ENCODE measurements around the gene CLK4.
A peak's percentile ranks its signal among the peaks of the same experiment; 100 is the strongest.

CLK4 gene

GRCh38 chr5:178626484-178627258, at the start of gene CLK4:
CLK4 (minus strand) TSS chr5:178627050; CDS start chr5:178623416, 3,634 bp downstream.
- DNase-seq = peak; percentile 93
- no peaks in the 10 kb centered on the region for H3K27me3 Mint-ChIP-seq (ENCODE audit: low read depth, poor library complexity)
- H3K9me3 Mint-ChIP-seq = peaks cover 8% of the 10 kb centered on the region
- H3K27ac Mint-ChIP-seq = peak within 1 kb of the TSS; percentile 100
- H3K4me1 Mint-ChIP-seq = peaks cover 55% of the 10 kb centered on the region
- H3K4me3 Mint-ChIP-seq = peak within 1 kb of the TSS; percentile 99
- peaks cover 16% of the 10 kb centered on the region for H3K36me3 Mint-ChIP-seq (ENCODE audit: low read depth)
- no peak for TF ChIP-seq CTCF (IDR thresholded peaks at IDR 0.05)

- Mint-ChIP-seq H3K36me3 (ENCODE audit: low read depth) (no peaks in the 10 kb centered on the region), H3K9me3 (peaks cover 37% of the 10 kb centered on the region), H3K27ac (no peak overlapping the region), H3K4me3 (no peak overlapping the region), H3K4me1 (peaks cover 11% of the 10 kb centered on the region), H3K27me3 (ENCODE audit: low read depth, poor library complexity) (peaks cover 8% of the 10 kb centered on the region)
- no peak for TF ChIP-seq CTCF (IDR thresholded peaks at IDR 0.05)
- no peak for DNase-seq
Measured at GRCh38 chr5:178675922-178676321, 49.1 kb upstream of the CLK4 start.

- Mint-ChIP-seq H3K4me1 (peaks cover 16% of the 10 kb centered on the region), H3K27ac (no peak overlapping the region), H3K27me3 (ENCODE audit: low read depth, poor library complexity) (peaks cover 11% of the 10 kb centered on the region)
Measured at GRCh38 chr5:178674334-178674733, 47.5 kb upstream of the CLK4 start.

GRCh38 chr5:178673801-178674295, 47.0 kb upstream of the CLK4 start:
- TF ChIP-seq CTCF (IDR thresholded peaks at IDR 0.05) = no peak
- H3K4me3 Mint-ChIP-seq = no peak overlapping the region
- DNase-seq = no peak
- peaks cover 17% of the 10 kb centered on the region for H3K4me1 Mint-ChIP-seq
- peaks cover 11% of the 10 kb centered on the region for H3K27me3 Mint-ChIP-seq (ENCODE audit: low read depth, poor library complexity)
- peaks cover 40% of the 10 kb centered on the region for H3K9me3 Mint-ChIP-seq
- peaks cover 6% of the 10 kb centered on the region for H3K36me3 Mint-ChIP-seq (ENCODE audit: low read depth)
- no peak overlapping the region for H3K27ac Mint-ChIP-seq

More at GRCh38 chr5:178674334-178674733, 47.5 kb upstream of the CLK4 start:
- no peak for DNase-seq
- TF ChIP-seq CTCF (IDR thresholded peaks at IDR 0.05) = no peak
- H3K4me3 Mint-ChIP-seq = no peak overlapping the region
- H3K9me3 Mint-ChIP-seq = peaks cover 40% of the 10 kb centered on the region
- H3K36me3 Mint-ChIP-seq (ENCODE audit: low read depth) = peaks cover under 1% of the 10 kb centered on the region

- H3K4me1 Mint-ChIP-seq = peaks cover 17% of the 10 kb centered on the region
- peaks cover 8% of the 10 kb centered on the region for H3K27me3 Mint-ChIP-seq (ENCODE audit: low read depth, poor library complexity)
- no peak overlapping the region for H3K27ac Mint-ChIP-seq
- no peak overlapping the region for H3K4me3 Mint-ChIP-seq
- no peak for TF ChIP-seq CTCF (IDR thresholded peaks at IDR 0.05)
- H3K9me3 Mint-ChIP-seq = peaks cover 44% of the 10 kb centered on the region
- DNase-seq = no peak
- H3K36me3 Mint-ChIP-seq (ENCODE audit: low read depth) = peaks cover 6% of the 10 kb centered on the region
Measured at GRCh38 chr5:178672630-178673029, 45.8 kb upstream of the CLK4 start.

All from nephron progenitor cell (in vitro differentiated cells).